Activated T-helper 9 cell treated with anti-CD3 and anti-CD28 coated beads, Interleukin-2, amount 50 U/mL, for 16 hours (primary cell): ENCODE data around the gene GNAS.

Experiments
- DNase-seq: peaks from one replicate; pipeline ENCODE4 v3.0.0-alpha.2; 2020; ENCODE audit warnings: low read depth

GNAS gene

GRCh38 chr20:58882704-58883089 lies 30.2 kb downstream of the GNAS start:
- no peak for DNase-seq

DNA sequence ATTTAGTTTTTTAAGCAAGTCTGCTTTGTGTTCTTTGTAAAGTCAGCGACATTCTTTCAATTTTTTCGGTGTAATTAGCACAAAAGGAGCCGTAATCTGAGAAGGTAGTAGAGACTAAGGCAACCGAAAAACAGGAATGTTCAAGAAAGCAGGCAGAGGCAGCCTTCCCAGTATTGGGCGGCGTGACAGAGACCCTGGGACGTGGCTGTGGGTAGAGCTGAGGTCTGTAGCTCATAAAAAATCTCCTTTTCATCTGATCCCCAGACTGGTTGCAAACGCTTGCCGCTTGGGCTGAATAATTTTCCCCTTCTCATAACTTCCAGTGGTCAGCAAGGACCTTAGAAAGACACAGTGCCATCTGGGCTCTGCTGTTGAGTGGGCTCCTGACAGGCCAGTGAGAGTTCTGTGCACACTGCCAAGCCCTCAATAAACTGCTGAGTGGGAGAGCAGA lies 30.8 kb downstream of the GNAS start:
- DNase-seq = no peak

DNA sequence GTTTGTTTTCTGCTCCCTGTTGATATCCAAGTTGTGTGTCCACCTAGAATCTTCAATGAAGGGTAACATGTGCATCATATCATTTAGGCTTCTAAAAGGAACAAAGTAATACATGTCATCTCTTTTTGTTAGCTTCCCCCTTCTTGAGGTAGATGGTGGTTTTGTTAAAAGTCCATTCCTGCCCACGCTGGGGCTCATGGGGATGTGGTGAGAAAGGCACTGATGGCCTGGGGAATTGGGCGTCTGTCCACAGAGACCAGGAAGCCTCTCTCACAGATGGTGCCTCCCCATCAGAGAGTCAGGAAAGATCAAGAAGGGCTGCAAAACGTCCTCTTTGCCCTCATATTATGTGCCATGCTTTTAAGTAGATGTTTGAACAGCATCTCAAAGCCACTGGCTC lies 32.5 kb downstream of the GNAS start:
- no peak for DNase-seq

GRCh38 chr20:58886546-58886945 lies 34.0 kb downstream of the GNAS start:
- no peak for DNase-seq

- DNase-seq = no peak
These were observed 35.6 kb downstream of the GNAS start for GRCh38 chr20:58888103-58888502.

- DNase-seq = peak; percentile 74
These were observed 36.2 kb downstream of the GNAS start for GRCh38 chr20:58888521-58889333.

GRCh38 chr20:58889334-58889760 lies 36.8 kb downstream of the GNAS start:
- no peak for DNase-seq

GRCh38 chr20:58889798-58890517 lies 37.4 kb downstream of the GNAS start:
- DNase-seq = no peak

DNA sequence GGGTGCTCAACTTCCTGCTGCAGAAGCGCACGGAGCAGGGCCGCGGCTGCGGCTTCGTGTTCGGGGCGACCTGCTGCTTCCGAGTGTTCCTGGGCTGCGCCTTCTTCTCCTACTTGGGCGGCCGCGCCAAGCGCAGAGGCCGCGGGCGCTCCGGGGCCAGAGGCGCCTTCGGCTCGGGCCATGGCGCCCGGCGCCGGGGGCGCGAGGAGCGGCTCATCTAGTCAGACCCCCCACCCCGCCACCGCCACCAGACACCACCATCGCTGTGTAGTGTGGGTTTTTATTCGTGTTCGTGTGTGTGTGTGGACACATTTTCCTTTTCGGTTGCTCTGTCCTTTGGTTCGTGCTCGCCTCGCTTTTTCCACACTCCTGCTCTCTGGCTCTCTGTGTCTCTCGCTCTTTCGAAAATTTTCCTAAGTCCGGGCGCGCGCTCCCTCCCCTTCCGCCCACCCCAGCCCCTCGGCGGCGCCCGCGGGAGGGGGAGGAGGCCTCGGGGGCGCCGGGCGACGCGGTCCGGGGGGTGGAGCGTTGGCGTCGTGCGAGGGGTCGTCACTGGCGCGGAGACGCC lies 38.1 kb downstream of the GNAS start:
- DNase-seq = peak; percentile 58

- peak; percentile 68 for DNase-seq
These were observed 38.7 kb downstream of the GNAS start for GRCh38 chr20:58891086-58891717.

- peak; percentile 17 for DNase-seq
These were observed 39.2 kb downstream of the GNAS start for GRCh38 chr20:58891718-58892140.

GRCh38 chr20:58892141-58892931 lies 39.8 kb downstream of the GNAS start:
- DNase-seq = peak; percentile 62

DNA sequence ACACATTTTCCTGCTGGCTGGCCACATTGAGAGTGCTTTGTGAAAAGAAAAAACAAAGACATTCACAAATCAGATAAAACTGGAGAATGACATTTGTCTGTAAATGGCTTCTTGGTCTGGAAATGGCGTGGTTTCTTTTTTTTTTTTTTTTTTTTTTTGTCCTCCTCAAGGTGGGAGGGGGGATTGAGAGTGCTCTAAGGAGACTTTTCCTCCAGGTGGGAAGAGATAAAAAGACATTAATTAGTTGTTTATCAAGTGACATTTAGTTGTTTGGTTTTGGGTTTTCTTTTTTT lies 40.4 kb downstream of the GNAS start:
- DNase-seq = no peak

DNA sequence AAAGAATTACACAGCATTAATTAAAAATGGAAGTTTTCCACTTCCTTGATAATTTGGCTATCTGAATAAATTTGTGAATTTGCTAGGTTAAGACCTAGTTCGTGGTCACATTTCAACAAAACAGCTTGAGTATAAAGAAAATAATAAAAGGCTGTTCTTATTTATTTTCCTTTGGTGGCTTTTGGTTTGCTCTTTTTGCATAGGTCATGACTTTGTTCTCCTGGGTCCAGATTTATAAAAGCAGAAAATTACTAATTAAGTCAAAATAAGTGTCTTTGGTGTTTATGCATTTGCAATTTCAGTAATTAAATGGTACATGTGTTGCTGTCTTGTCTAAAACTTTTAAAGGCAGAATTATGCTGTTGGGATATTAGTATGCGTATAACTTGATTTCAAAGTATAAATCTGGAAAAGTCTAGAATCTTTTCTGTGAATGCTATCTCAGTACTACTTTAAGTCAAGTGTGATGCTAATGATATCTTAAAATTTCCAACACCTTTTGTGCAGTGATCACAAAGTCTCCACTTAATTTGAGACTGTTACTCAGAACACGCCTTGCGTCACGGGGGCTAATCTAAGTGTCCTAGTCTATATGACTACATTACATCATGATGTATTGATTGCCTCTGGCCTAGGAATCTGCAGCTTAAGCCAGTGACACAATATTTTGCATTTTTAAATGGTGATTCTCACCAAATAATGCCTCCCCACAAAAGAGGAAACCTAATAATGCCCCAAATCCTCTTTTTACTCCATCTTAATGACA lies 41.0 kb downstream of the GNAS start:
- no peak for DNase-seq

DNA sequence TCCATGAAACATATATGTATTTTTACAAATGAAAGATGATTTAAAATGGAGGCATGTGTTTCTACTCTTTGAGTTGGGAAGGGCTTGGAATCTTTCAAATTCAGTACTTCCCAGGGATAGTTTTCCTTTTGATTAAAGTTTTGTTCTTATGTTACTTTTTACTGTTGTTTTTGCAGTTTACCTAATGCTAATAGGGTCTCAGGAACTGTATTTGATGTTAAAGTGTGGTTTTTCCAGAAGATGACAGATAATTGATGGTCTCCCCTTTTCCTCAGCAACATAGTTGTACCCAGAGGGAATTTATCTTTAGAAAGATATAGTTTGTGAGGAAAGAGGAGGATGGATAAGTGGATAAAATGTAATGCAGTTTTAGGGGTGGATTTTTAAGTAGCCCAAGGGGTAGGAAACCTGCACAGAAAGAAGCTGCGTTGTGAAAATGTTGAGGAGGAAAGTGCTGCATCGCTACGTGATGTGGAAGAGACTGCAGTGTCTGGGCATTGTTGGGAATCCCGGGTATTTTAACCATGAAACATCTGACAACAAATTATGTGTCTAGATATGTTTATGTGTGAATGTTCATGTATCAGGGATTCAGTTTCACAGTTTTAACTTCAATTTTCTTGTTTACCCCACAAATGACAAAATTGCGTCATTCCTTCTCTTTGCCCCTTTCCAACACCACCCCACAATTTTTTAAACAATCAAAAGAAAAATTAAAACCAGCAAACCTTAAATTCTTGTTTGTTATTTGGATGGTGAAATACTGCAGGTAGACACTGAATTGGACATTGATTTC lies 42.3 kb downstream of the GNAS start:
- no peak for DNase-seq

GRCh38 chr20:58895448-58896180 lies 43.1 kb downstream of the GNAS start:
- DNase-seq = no peak

GRCh38 chr20:58896820-58897219 lies 44.3 kb downstream of the GNAS start:
- no peak for DNase-seq

DNA sequence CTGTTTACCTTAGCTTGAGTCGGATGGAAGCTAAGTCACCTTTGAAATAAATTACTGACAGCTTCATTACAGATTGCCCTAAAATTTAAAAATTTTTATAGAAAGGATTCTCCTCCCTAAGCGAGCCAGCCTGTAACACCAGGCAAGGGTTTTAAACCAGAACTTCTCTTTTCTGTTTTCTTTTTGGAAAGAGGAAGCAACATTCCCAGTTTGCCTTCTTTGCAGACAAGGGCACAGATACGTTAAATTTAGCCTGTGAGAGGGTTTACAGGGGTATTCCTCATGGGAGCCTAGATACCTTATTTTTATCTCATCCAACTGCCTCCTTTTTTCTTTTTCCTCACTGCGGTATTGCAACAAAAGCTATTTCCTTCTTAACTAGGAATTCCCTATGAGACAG lies 45.0 kb downstream of the GNAS start:
- DNase-seq = no peak

DNA sequence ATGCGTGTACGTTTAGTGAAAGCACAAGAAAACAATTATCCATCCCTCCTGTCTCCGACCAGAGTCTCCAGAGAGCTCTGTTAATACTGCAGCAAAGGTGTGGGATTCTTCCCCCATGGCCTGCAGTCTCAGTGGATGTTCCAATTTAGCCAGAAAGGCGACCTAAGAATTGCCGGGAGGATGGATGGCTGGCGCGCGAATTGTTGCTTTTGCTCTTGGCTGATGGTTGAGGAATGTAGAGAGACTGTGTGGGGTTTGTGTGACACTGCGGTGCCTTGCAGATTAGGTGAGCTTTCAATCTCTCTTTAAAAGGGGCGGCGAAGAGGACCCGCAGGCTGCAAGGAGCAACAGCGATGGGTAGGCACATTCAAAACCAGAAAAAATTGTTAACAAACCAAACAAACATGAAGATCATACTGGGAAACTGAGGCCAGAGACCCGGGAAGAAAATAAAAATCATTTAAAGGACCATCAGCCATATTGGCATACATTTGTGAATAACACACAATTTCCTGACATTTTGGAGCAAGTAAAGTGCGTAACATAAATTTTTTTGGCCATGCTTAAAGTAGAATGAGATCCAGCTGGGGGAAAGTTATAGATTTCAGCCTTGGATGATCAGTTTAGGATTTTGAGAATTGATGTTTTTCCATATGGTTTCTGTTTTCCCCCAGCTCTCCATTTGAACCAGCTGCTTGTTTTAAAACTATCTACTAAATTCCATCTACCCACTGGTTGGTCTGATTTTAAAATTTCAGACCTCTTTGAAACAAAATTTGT lies 46.3 kb downstream of the GNAS start:
- no peak for DNase-seq
